HepG2 (cell line): Measurements from ENCODE around the gene WIPF2. TPM values are rescaled to one million over a fixed set of nuclear protein-coding genes. Genes with fewer than 3 reads are reported as not detected.

Experiments used
- ATAC-seq: fragments of 200-7000 bp; cut with Tn5 transposase; 3 replicates; pipeline ENCODE4 v1.9.1; 2020; ENCODE audit warnings: mild to moderate bottlenecking, moderate library complexity
- BruUV-seq: library from RNA; stranded (reverse); fragments of 400-500 nt; replicated peaks from 2 replicates; lab custom pipeline; 2021; lab: Mats Ljungman, UMichigan
- CTCF ChIA-PET: fragments of 300-600 bp; formaldehyde crosslinking; extraction: SDS; loops from one replicate; lab custom pipeline; 2021; ENCODE audit warnings: low total read pairs, inconsistent platforms, low intra/inter-chr PET ratio; lab: Yijun Ruan, JAX
- POLR2A ChIA-PET: fragments of 350-600 bp; sonication (Branson Sonifier 250); formaldehyde crosslinking; loops from one replicate; lab custom pipeline; 2020; ENCODE audit warnings: antibody characterized with exemption, inconsistent platforms; lab: Yijun Ruan, JAX
- DNase-seq: peaks from one replicate; pipeline ENCODE4 v3.0.0-alpha.2; 2015; ENCODE audit warnings: low spot score
- FAIRE-seq: peaks from 3 replicates; lab custom pipeline; 2011; peaks lifted over from hg19 to GRCh38; lab: Jason Lieb, UNC
- H2AFZ ChIP-seq: one replicate; pipeline ENCODE4 v1.6.1; 2011; ENCODE audit warnings: low read length, inconsistent platforms
- H3K27ac ChIP-seq: fragments of 300-600 bp; 3 replicates; pipeline ENCODE4 v1.8.0; 2011; ENCODE audit warnings: mixed run types, mild to moderate bottlenecking, mixed read lengths, low read length, inconsistent platforms; ENCODE audit not compliant: insufficient read depth; ENCODE audit errors: extremely low read length
- H3K27me3 ChIP-seq, 2 experiments: fragments of 200-600 bp in 1 of 2; 2 replicates in 1 of 2; 3 replicates in 1 of 2; pipeline versions ENCODE4 v1.6.0 to v1.8.0; 2011; ENCODE audit warnings: low read length in 2 of 2, mild to moderate bottlenecking in 2 of 2, moderate library complexity in 2 of 2, inconsistent platforms in 1 of 2; ENCODE audit not compliant: insufficient read depth in 2 of 2, control insufficient read depth in 1 of 2
- H3K36me3 ChIP-seq, 2 experiments: fragments of 200-600 bp in 1 of 2; replicated peaks in 1 of 2; 2 replicates in 1 of 2; 3 replicates in 1 of 2; pipeline versions ENCODE4 v1.5.1 to v1.8.0; 2011; ENCODE audit warnings: low read length in 2 of 2, inconsistent platforms in 1 of 2; ENCODE audit not compliant: insufficient read depth in 2 of 2, control insufficient read depth in 1 of 2
- H3K4me1 ChIP-seq: 2 replicates; pipeline ENCODE4 v1.5.1; 2012; ENCODE audit warnings: low read length, inconsistent platforms; ENCODE audit not compliant: insufficient read depth
- H3K4me2 ChIP-seq: 2 replicates; pipeline ENCODE4 v1.6.0; 2011; ENCODE audit warnings: low read depth, low read length, inconsistent platforms
- H3K4me3 ChIP-seq, 3 experiments: fragments of 200-600 bp in 1 of 3; sonication (generic), shearing (Covaris generic) in 1 of 3; replicated peaks in 1 of 3; 2 replicates each; pipeline ENCODE4 v1.5.1; 2011 to 2016; ENCODE audit warnings: low read length in 3 of 3, inconsistent platforms in 2 of 3, low read depth in 2 of 3, mild to moderate bottlenecking in 2 of 3, control low read depth in 1 of 3, mixed read lengths in 1 of 3; ENCODE audit not compliant: insufficient read depth in 1 of 3
- H3K79me2 ChIP-seq: one replicate; pipeline ENCODE4 v1.6.1; 2011; ENCODE audit warnings: low read length, inconsistent platforms; ENCODE audit not compliant: insufficient read depth
- H3K9ac ChIP-seq: 2 replicates; pipeline ENCODE4 v1.6.0; 2011; ENCODE audit warnings: mild to moderate bottlenecking, low read depth, low read length, inconsistent platforms; ENCODE audit not compliant: insufficient read depth
- H3K9me3 ChIP-seq: 2 replicates; pipeline ENCODE4 v1.5.1; 2012; ENCODE audit warnings: mild to moderate bottlenecking, low read length
- H4K20me1 ChIP-seq: 2 replicates; pipeline ENCODE4 v1.6.0; 2011; ENCODE audit warnings: inconsistent platforms, mild to moderate bottlenecking, low read length, moderate library complexity; ENCODE audit not compliant: insufficient read depth
- ARHGAP35 ChIP-seq: sonication (generic); formaldehyde crosslinking; IDR thresholded peaks from 2 replicates; pipeline ENCODE4 v1.9.0; 2022; ENCODE audit warnings: mild to moderate bottlenecking, inconsistent platforms, moderate library complexity, missing genetic modification reagents, borderline replicate concordance
- ATF2 ChIP-seq: sonication (generic); formaldehyde crosslinking; IDR thresholded peaks from 2 replicates; pipeline ENCODE4 v1.4.0; 2020; ENCODE audit warnings: missing genetic modification reagents
- BRCA1 ChIP-seq: sonication (generic); formaldehyde crosslinking; IDR thresholded peaks from 2 replicates; pipeline ENCODE4 v1.4.0; 2020; ENCODE audit warnings: missing genetic modification reagents
- CSRNP2 ChIP-seq: sonication (generic); formaldehyde crosslinking; conservative IDR thresholded peaks from 2 replicates; pipeline ENCODE4 v1.8.0; 2022; ENCODE audit warnings: low read depth, missing genetic modification reagents
- GRHL1 ChIP-seq: sonication (generic); formaldehyde crosslinking; conservative IDR thresholded peaks from 2 replicates; pipeline ENCODE4 v1.8.0; 2022; ENCODE audit warnings: missing genetic modification reagents
- IRX3 ChIP-seq: sonication (generic); formaldehyde crosslinking; IDR thresholded peaks from 2 replicates; pipeline ENCODE4 v1.8.1; 2023; ENCODE audit warnings: mild to moderate bottlenecking, low read depth, missing genetic modification reagents, borderline replicate concordance
- ISX ChIP-seq: sonication (generic); formaldehyde crosslinking; conservative IDR thresholded peaks from 2 replicates; pipeline ENCODE4 v1.5.0; 2020; ENCODE audit warnings: missing genetic modification reagents
- MIXL1 ChIP-seq: IDR thresholded peaks from 2 replicates; pipeline ENCODE4 v1.6.1; 2016
- U2AF1 ChIP-seq: fragments of 200-400 bp; formaldehyde crosslinking; optimal IDR thresholded peaks from 2 replicates; pipeline ENCODE3; 2017; ENCODE audit warnings: mild to moderate bottlenecking, low read depth, low read length
- ZNF205 ChIP-seq: IDR thresholded peaks from 2 replicates; pipeline ENCODE4 v1.6.1; 2018; ENCODE audit warnings: missing biosample characterization, missing genetic modification reagents
- ZNF24 ChIP-seq: fragments of 450-650 bp; IDR thresholded peaks from 2 replicates; pipeline ENCODE4 v1.6.1; 2017; ENCODE audit warnings: antibody characterized with exemption, mild to moderate bottlenecking
- ZNF326 ChIP-seq: sonication (generic); formaldehyde crosslinking; IDR thresholded peaks from 2 replicates; pipeline ENCODE4 v1.4.0; 2020; ENCODE audit warnings: missing genetic modification reagents, borderline replicate concordance
- ZNF44 ChIP-seq: sonication (generic); formaldehyde crosslinking; IDR thresholded peaks from 2 replicates; pipeline ENCODE4 v1.5.1; 2020; ENCODE audit warnings: mild to moderate bottlenecking, missing genetic modification reagents
- ZNF615 ChIP-seq: sonication (generic); formaldehyde crosslinking; IDR thresholded peaks from 2 replicates; pipeline ENCODE4 v1.5.0; 2020; ENCODE audit warnings: mild to moderate bottlenecking, missing genetic modification reagents, borderline replicate concordance
- WGBS: methylation state at CpG from one replicate; pipeline ENCODE4 v1.1.6; 2017; ENCODE audit warnings: low lambda C conversion rate; 5-methylcytosine and 5-hydroxymethylcytosine counted together
- in situ Hi-C: cut with HindIII; loops from 2 replicates; pipeline ENCODE4 v1.10.0; 2017; ENCODE audit warnings: low pct_unique_long_range_greater_than_20kb; ENCODE audit not compliant: extremely low pct_ligation_motif_present
- intact Hi-C: fragments of 100-400 bp; cut with micrococcal nuclease; formaldehyde crosslinking; loops from one replicate; pipeline ENCODE4 v1.10.0; 2022; ENCODE audit not compliant: unreplicated experiment
- polyA plus RNA-seq, 8 experiments: library from polyadenylated mRNA; depleted of rRNA in 3 of 8; stranded (reverse) in 7 of 8; unstranded in 1 of 8; fragments of >200 nt; fragmentation: Illumina TruSeq in 4 of 8; extraction: Trizol in 4 of 8; gene quantifications; 2 replicates each; pipeline versions ENCODE4 v1.2.1 to v1.2.3, GENCODE V29; 2011 to 2016; ENCODE audit warnings: low read depth in 4 of 8, missing spikeins in 1 of 8, mixed read lengths in 1 of 8; ENCODE audit not compliant: insufficient read depth in 1 of 8
- total RNA-seq, 5 experiments: library from RNA; depleted of rRNA; stranded (reverse); fragments of >200 nt; fragmentation: Illumina TruSeq; extraction: Trizol; gene quantifications; 2 replicates each; pipeline ENCODE4 v1.2.3, GENCODE V29; 2016; ENCODE audit warnings: low read depth in 1 of 5
- TF ChIP-seq, protein P1 (sequence below): sonication (generic); formaldehyde crosslinking; IDR thresholded peaks from 2 replicates; pipeline ENCODE4 v1.5.0; 2020; ENCODE audit warnings: missing genetic modification reagents

Gene WIPF2
- total and polyA plus RNA-seq, 2 of the 13 experiments (the other 11 are each of a cell fraction or from before 2014, with no cell fraction given), result 7.2 to 10.8 TPM

DNA sequence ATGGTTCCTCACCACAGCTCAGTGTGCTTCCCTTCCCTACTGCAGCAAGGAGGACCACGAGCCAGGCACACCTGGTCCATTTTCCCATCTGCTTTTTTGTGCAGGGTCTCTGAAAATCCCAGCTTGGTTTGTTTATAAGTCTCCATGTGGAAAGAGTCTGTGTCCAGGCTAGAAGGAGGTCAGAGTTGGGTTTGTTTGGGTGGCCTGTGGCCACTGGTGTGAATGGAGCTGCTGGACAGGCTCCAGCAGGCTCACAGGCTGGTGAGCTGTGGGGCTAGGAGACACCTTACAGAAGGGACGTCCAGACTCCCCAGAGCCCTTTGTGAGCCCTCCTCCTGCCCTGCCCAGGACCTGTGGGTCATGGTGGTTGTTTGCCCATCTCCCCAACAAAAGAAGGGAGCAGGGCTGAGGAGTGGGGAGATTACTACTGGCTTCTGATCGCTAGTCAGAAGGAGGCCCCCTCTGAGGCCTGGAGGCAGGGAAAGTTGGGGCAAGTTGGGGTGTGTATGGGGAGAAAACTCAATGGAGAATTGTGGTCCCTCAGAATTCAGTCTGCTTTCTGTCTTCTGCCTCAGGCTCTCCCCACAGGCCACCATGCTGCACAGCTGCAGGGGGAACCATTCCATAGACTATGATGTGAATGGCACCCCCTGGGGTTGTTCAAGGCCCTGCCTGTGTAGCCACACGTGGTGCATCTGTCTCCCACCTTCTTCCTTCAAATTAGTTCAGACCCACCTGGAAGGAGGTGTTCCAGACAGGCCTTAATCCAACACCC lies 94.0 kb downstream of the WIPF2 start:
- Histone ChIP-seq H3K4me2 (no peak overlapping the region), H3K27me3 (no peaks in the 10 kb centered on the region; a peak in 1 of 5 replicates), H3K27ac (no peak overlapping the region), H3K9me3 (no peaks in the 10 kb centered on the region), H3K9ac (no peak overlapping the region), H4K20me1 (no peaks in the 10 kb centered on the region), H3K36me3 (no peaks in the 10 kb centered on the region), H2AFZ (no peak overlapping the region), H3K4me1 (peaks cover 87% of the 10 kb centered on the region), H3K4me3 (no peak overlapping the region), H3K79me2 (no peaks in the 10 kb centered on the region)
- ATAC-seq (no peak), FAIRE-seq (no peak), DNase-seq (no peak)
- WGBS, result 51% methylated on average over 3 of the region's 4 CpGs
- ChIA-PET CTCF (no interaction called here), POLR2A (interaction anchor here (1.3 to 3.5 kb wide), 2 partner anchors 33 to 39 kb away, joined by 3 to 13 read pairs; no protein-coding TSS in a partner anchor)
- BruUV-seq, result no TSS peak
- intact Hi-C loops, result no loop called here
- in situ Hi-C loops, result no loop called here
- TF ChIP-seq, protein P1, sequence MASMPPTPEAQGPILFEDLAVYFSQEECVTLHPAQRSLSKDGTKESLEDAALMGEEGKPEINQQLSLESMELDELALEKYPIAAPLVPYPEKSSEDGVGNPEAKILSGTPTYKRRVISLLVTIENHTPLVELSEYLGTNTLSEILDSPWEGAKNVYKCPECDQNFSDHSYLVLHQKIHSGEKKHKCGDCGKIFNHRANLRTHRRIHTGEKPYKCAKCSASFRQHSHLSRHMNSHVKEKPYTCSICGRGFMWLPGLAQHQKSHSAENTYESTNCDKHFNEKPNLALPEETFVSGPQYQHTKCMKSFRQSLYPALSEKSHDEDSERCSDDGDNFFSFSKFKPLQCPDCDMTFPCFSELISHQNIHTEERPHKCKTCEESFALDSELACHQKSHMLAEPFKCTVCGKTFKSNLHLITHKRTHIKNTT, result no peak
- TF ChIP-seq ZNF24 (no peak), IRX3 (CRISPR knock-in tag) (no peak), ZNF326 (CRISPR knock-in tag) (no peak), ATF2 (CRISPR knock-in tag) (no peak), ZNF44 (CRISPR knock-in tag) (no peak), ISX (CRISPR knock-in tag) (no peak), ZNF615 (CRISPR knock-in tag) (no peak), ZNF205 (no peak), MIXL1 (no peak), ARHGAP35 (CRISPR knock-in tag) (no peak), U2AF1 (no peak), CSRNP2 (CRISPR knock-in tag) (no peak), GRHL1 (CRISPR knock-in tag) (no peak), BRCA1 (no peak)
